Urinary bladder (tissue), 4 donors: ENCODE results near the gene RBBP4. TPM values are rescaled to one million over a fixed set of nuclear protein-coding genes. Genes with fewer than 3 reads are reported as not detected.

Source experiments
- DNase-seq: peaks from one replicate; pipeline ENCODE4 v3.0.0-alpha.2; 2015; ENCODE audit errors: extremely low spot score
- H3K27ac ChIP-seq: one replicate; pipeline ENCODE4 v1.5.1; 2013; ENCODE audit warnings: low read depth, mild to moderate bottlenecking, moderate library complexity
- H3K36me3 ChIP-seq: one replicate; pipeline ENCODE4 v1.6.1; 2013; ENCODE audit warnings: mild to moderate bottlenecking, moderate library complexity; ENCODE audit not compliant: insufficient read depth
- H3K4me1 ChIP-seq: one replicate; pipeline ENCODE4 v1.6.1; 2013; ENCODE audit warnings: mild to moderate bottlenecking, moderate library complexity; ENCODE audit not compliant: insufficient read depth
- H3K4me3 ChIP-seq: one replicate; pipeline ENCODE4 v1.5.1; 2013; ENCODE audit warnings: low read depth, low read length
- WGBS: extraction: QIAGEN DNeasy Blood & Tissue Kit; methylation state at CpG from one replicate; pipeline ENCODE4 v1.1.7; 2013; 5-methylcytosine and 5-hydroxymethylcytosine counted together
- polyA plus RNA-seq: library from polyadenylated mRNA; stranded (reverse); fragments of 200-250 nt; gene quantifications from one replicate; pipeline ENCODE4 v1.2.3, GENCODE V29; 2013
- small RNA-seq: library from RNA; depleted of rRNA; stranded (forward); fragments of <200 nt; gene quantifications from one replicate; pipeline ENCODE3, GENCODE V24; 2014
- total RNA-seq: library from RNA; depleted of rRNA; stranded (reverse); fragments of >200 nt; gene quantifications from one replicate; pipeline ENCODE4 v1.2.3, GENCODE V29; 2014
- donor health status: healthy with polysubstance abuse.
- donor health status: healthy.

RBBP4 gene
- total and polyA plus RNA-seq, 2 donors, result 82.6 to 151 TPM

- Histone ChIP-seq H3K4me1 (peaks cover 2% of the 10 kb centered on the region), H3K27ac (no peak overlapping the region), H3K36me3 (no peaks in the 10 kb centered on the region), H3K4me3 (no peak overlapping the region)
- WGBS, result 79% methylated on average over 14 of the region's 14 CpGs
- no peak for DNase-seq
Measured at GRCh38 chr1:32729254-32730046, 78.4 kb downstream of the RBBP4 start.

- H3K4me3 ChIP-seq, result no peak overlapping the region
- no peak overlapping the region for H3K27ac ChIP-seq
- 62% methylated on average over 9 of the region's 9 CpGs for WGBS
- DNase-seq, result no peak
- H3K36me3 ChIP-seq, result no peaks in the 10 kb centered on the region
- no peaks in the 10 kb centered on the region for H3K4me1 ChIP-seq
Measured at GRCh38 chr1:32733582-32734321, 82.7 kb downstream of the RBBP4 start.

Small RNAs within 50 kb of the gene (small RNA-seq; reads per million reads assigned to genes)
- not detected for gene RF00019

Other genes with a start within 250 kb of the RBBP4 start
- gene ZBTB8B, start 186.1 kb upstream of the RBBP4 start, total RNA-seq, result 0.79 TPM
- gene ZBTB8B, start 186.1 kb upstream of the RBBP4 start, polyA plus RNA-seq, result 0.04 TPM
- 30.1 TPM for gene ZBTB8A, start 111.8 kb upstream of the RBBP4 start, total RNA-seq
- 7.4 TPM for gene ZBTB8A, start 111.8 kb upstream of the RBBP4 start, polyA plus RNA-seq
- gene ZBTB8OS, start 658 bp upstream of the RBBP4 start, total RNA-seq, result 37.4 TPM
- gene ZBTB8OS, start 658 bp upstream of the RBBP4 start, polyA plus RNA-seq, result 33.9 TPM
- gene SYNC, start 51.6 kb downstream of the RBBP4 start, total RNA-seq, result 22.4 TPM
- 13.3 TPM for gene SYNC, start 51.6 kb downstream of the RBBP4 start, polyA plus RNA-seq
- 33.4 TPM for gene YARS1, start 166.2 kb downstream of the RBBP4 start, total RNA-seq
- gene YARS1, start 166.2 kb downstream of the RBBP4 start, polyA plus RNA-seq, result 39.8 TPM
- 62.0 TPM for gene S100PBP, start 166.4 kb downstream of the RBBP4 start, total RNA-seq
- 13.6 TPM for gene S100PBP, start 166.4 kb downstream of the RBBP4 start, polyA plus RNA-seq
- 50.5 TPM for gene FNDC5, start 219.7 kb downstream of the RBBP4 start, total RNA-seq
- gene FNDC5, start 219.7 kb downstream of the RBBP4 start, polyA plus RNA-seq, result 1.5 TPM
- gene HPCA, start 235.3 kb downstream of the RBBP4 start, total RNA-seq, result not detected
- gene HPCA, start 235.3 kb downstream of the RBBP4 start, polyA plus RNA-seq, result 0.29 TPM